Renal cortex interstitium (tissue), 11 donors: ENCODE measurements around the gene DOCK1. TPM values are rescaled to one million over a fixed set of nuclear protein-coding genes. Genes with fewer than 3 reads are reported as not detected.

ENCODE experiments used
- DNase-seq, 11 donors: peaks; one replicate each; pipeline ENCODE4 v3.0.0-alpha.2; 2013; ENCODE audit warnings: low read depth in 9 of 11, low spot score in 4 of 11; ENCODE audit errors: extremely low read depth in 1 of 11
- polyA plus RNA-seq, 3 donors: library from polyadenylated mRNA; unstranded; fragments of 120-200 nt; gene quantifications; one replicate each; pipeline ENCODE4 v1.2.1, GENCODE V29; 2013; ENCODE audit not compliant: insufficient read length in 3 of 3

DOCK1 gene
- polyA plus RNA-seq, 3 donors, result 62.5 to 69.5 (median 64.8) TPM

- no peak for DNase-seq
Measured at GRCh38 chr10:126939706-126940105, 34.5 kb downstream of the DOCK1 start.

DNA sequence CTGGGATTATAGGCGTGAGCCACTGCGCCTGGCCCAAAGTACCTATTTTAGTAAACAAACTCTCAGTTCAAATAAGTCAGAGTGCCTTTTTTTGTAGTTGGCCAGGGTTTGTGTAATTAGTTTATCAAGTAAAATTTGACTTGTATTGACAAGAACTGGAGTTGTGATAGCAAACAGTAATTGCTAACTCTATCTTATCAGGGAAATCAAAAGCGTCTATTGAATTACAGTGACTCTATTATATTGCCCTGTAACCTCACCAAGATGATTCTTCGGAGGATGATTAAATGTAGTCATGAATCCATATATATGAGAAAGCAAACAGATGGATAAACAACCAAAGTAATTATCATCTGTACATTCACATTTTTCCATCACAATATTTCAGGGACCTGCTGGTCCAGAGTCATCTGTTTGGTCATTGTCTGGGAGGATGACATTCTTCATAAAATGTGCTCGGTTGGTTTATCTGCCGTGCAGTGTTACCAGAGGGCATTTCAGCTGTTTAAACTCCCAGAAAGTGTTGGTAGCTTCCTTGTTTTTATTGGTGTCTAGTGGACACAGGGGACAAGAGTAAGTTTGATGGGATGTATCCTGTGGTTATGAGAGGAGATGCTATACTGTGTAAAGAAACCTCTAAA, 35.6 kb downstream of the DOCK1 start:
- DNase-seq, result no peak

GRCh38 chr10:126944191-126944590, 39.0 kb downstream of the DOCK1 start:
- DNase-seq, result no peak

GRCh38 chr10:126945351-126946030, 40.3 kb downstream of the DOCK1 start:
- peak in 1 of 11 donors; percentile 14 for DNase-seq

DNA sequence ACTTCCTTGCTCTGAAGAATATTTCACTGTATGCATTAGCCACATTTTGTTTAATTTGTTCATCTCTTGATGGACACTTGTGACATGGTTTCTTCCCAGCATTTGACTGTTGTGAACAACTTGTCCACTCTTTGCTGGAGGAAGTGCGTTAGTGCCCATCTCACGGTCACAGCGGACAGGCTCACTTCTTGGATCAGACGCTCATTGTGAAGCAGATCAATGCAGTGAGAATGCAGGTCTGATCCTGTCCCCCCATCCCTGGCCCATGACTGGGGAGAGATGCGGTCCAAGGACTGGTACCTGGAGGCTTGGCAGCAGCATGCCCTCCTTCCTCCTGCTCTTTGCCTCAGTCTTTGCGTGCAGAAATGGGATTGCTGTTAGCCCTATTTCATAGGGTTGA, 41.5 kb downstream of the DOCK1 start:
- DNase-seq, result no peak

GRCh38 chr10:126948355-126949160, 43.3 kb downstream of the DOCK1 start:
- DNase-seq, result no peak

DNA sequence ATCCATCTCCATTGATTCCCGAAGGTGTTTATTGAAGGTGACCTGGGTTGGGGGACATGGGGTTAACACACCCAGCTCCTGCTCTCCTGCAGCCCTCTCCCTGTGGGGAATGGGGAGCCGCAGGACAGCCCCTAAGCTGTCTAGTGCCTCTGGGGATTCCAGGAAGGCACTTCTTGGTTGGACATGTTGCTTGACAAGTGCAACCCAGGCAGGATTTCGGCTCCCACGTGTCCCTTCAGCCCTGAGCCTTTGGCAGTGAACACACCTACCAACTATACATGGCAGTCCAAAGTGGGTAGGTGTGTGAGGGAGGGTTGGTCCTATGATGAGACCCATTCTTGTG, 43.9 kb downstream of the DOCK1 start:
- no peak for DNase-seq

DNA sequence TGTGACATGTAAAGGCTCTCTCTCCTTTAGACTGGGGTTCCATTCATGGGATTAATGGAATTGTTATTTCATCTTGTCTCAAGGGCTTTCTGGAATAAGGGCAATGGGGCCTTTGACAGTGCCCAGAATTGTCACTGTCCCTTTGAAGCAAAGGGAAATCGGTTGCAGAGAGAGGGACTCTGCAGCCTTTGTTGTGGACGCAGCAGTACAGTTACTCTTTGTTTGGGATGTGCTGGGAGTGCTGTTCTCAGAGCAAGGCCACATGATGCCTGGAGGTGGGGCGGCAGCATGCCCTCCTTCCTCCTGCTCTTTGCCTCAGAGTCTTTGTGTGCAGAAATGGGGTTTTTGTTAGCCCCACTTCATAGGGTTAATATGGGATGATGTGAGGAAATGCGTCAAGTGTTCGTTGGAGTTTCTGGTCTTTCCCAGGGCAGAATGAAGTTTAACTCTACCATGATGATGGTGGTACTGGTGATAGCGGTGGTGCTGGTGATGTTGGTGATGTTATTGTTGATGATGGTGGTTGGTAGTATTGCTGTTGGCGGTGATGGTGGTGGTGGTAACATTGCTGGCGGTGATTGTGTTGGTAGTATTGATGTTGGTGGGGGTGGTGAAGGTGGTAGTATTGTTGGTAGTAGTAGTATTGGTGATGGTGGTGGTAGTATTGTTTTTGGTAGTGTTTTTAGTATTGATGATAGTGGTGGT, 45.3 kb downstream of the DOCK1 start:
- DNase-seq, result no peak

DNA sequence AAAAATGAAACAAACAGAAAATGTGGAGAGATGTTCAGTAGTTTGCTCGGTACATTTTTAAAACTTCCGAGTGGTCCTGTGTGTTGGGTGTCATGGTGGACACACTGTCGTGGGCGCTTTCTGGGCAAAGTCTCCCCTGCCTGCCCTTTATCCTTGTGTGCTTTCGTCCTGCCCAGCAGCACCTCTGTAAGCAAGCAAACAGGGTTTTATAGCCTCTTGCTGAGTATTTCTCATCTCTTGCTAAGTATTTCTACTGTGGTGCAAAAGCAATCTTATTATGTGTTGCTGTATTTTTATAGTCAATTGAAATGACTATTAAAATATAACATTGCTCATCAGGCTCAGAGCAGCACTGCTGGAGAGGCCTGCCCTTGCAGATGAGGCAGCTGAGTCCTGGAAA, 48.7 kb downstream of the DOCK1 start:
- DNase-seq, result no peak

GRCh38 chr10:126955396-126955795, 50.2 kb downstream of the DOCK1 start:
- no peak for DNase-seq

GRCh38 chr10:126955934-126956711, 50.9 kb downstream of the DOCK1 start:
- no peak for DNase-seq

DNA sequence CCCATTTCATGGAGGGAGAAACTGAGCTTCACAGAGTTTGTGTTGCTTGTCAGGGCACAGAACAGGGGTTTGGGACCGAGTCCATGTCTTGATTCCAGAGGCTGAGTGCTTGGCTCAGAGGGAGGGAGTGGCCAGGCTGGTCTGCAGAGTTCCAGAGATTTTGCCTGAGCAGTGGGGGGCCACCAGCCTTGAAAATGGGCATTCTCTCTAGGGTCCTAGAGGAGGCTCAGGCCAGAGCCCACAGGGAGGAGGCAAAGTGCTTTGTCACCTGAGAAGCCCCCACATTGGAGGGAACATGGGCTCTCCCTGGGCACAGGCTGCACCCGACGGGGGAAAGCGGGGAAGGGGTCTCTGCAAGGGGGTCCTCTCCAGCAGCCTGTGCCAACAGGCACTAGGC, 51.5 kb downstream of the DOCK1 start:
- no peak for DNase-seq

- DNase-seq, result no peak
Measured at GRCh38 chr10:126957111-126957510, 51.9 kb downstream of the DOCK1 start.

- no peak for DNase-seq
Measured at GRCh38 chr10:126959431-126959830, 54.2 kb downstream of the DOCK1 start.

GRCh38 chr10:126959906-126960685, 54.9 kb downstream of the DOCK1 start:
- DNase-seq, result no peak

DNA sequence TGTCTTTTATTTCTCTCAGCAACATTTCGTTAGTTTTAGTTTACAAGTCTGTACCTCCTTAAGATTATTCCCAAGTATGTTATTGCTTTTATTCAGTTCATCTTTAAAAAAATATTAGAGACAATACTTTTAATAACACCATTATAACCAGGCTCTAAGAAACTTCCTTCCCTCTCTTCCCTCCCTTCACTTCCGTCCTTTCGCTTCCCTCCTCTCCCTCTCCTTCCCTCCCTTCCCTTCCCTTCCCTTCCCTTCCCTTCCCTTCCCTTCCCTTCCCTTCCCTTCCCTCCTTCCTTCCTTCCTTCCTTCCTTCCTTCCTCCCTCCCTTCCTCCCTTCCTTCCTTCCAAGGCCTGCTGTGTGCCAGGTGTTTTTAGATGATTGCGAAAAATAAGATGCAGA, 58.1 kb downstream of the DOCK1 start:
- DNase-seq, result no peak

- no peak for DNase-seq
Measured at GRCh38 chr10:126964190-126964589, 59.0 kb downstream of the DOCK1 start.

DNA sequence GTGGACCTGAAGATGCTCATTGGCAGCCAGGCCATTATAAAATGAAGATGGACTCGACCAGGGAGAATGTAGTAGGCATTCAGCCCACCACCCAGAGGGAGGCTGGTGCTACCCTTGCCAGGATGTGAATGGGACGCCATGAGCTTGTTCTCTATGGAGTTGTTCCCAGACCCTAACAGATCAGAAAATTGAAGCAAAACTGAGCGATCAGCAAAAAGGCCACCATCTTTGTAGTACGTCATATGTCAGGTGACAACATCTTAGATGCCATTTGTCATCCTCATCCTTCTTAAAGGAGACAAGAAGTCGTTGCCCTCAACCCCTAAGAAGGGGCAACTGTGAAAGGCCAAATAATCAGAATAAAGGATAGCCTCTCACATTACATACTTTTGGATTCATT, 61.7 kb downstream of the DOCK1 start:
- no peak for DNase-seq
